Measurements from ENCODE around the gene HARBI1. TPM values are rescaled to one million over a fixed set of nuclear protein-coding genes. Genes with fewer than 3 reads are reported as not detected.
"Not testable (repeated sequence)": the region's sequence is repeated elsewhere in the genome, so short reads cannot be mapped to it uniquely, and the experiment has no call there.

Gene HARBI1
- total RNA-seq, 1 donor from 2014 or later, result 4.7 TPM

- no peak for DNase-seq (ENCODE audit: low spot score)
Observed at GRCh38 chr11:46597155-46597554, 19.9 kb downstream of the HARBI1 start.

GRCh38 chr11:46594785-46595184 is 22.2 kb downstream of the HARBI1 start:
- no peak for DNase-seq (ENCODE audit: low spot score)

- no peak for DNase-seq (ENCODE audit: low spot score)
Observed at GRCh38 chr11:46594374-46594700, 22.7 kb downstream of the HARBI1 start.

GRCh38 chr11:46593550-46594373 is 23.3 kb downstream of the HARBI1 start, which contains the start of gene AMBRA1:
Gene AMBRA1 (minus strand): TSS chr11:46594023. CDS start chr11:46548380, 45,643 bp downstream.
- peak; percentile 93 for DNase-seq (ENCODE audit: low spot score)

GRCh38 chr11:46590740-46591605 is 26.1 kb downstream of the HARBI1 start:
- DNase-seq (ENCODE audit: low spot score), result no peak

DNA sequence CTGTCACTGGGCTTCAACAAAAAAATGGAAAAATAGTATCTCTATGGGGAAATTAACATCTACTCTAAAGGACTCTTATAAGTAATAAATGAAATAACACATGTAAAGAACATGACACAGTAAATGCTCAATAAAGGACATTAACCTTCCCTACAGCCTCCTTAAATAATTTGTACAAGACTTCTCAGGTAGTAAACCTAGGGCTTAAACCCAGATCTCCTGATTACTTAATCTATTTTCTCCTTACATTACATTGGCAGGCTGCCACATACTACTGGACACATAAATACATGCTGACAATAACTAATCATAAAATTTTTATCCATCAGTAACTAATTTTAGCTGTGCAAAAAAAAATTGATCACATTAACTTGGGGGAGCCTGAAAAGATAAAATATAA is 28.1 kb downstream of the HARBI1 start:
- no peak for DNase-seq (ENCODE audit: low spot score)

GRCh38 chr11:46588131-46588530 is 28.9 kb downstream of the HARBI1 start:
- DNase-seq (ENCODE audit: low spot score), result no peak

DNA sequence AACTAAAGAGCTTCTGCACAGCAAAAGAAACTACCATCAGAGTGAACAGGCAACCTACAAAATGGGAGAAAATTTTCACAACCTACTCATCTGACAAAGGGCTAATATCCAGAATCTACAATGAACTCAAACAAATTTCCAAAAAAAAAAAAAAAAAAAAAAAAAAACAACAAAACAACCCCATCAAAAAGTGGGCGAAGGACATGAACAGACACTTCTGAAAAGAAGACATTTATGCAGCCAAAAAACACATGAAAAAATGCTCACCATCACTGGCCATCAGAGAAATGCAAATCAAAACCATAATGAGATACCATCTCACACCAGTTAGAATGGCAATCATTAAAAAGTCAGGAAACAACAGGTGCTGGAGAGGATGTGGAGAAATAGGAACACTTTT is 33.5 kb downstream of the HARBI1 start:
- DNase-seq (ENCODE audit: low spot score), result not testable (repeated sequence)

GRCh38 chr11:46582588-46582987 is 34.4 kb downstream of the HARBI1 start:
- no peak for DNase-seq (ENCODE audit: low spot score)

DNA sequence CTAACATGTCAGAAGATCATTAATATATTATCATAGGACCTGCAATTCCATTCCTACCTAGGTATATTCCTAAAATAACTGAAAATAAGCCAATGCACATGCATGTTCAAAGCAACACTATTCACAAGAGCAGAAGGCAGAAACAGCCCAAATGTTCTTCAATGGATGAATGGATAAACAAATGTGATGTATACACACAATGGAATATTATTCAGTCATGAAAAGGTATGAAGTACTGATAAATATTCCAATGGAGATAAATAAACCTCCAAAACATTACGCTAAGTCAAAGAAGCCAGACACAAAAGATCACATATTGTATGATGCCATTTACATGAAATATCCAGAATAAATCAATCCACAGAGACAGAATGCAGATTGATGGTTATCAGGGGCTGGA is 40.0 kb downstream of the HARBI1 start:
- no peak for DNase-seq (ENCODE audit: low spot score)

DNA sequence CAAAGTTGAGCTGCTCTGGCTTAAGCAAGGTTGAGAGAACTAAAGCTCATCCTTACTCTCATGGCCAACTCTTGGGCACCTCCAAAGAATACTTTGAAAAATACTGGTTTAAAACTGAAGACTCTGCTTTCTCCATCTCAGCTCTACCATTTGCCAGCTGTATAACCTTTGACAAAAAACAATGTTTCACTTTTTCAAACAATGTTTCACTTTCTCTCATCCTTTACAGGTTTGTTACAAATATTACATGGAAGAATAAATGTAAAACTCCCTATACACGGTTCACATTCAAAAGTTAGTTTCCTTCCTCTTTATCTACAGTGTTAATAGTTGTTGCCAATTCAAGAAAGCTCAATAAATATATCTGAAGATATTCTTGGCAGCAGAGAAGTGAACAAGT is 42.4 kb downstream of the HARBI1 start:
- no peak for DNase-seq (ENCODE audit: low spot score)

DNA sequence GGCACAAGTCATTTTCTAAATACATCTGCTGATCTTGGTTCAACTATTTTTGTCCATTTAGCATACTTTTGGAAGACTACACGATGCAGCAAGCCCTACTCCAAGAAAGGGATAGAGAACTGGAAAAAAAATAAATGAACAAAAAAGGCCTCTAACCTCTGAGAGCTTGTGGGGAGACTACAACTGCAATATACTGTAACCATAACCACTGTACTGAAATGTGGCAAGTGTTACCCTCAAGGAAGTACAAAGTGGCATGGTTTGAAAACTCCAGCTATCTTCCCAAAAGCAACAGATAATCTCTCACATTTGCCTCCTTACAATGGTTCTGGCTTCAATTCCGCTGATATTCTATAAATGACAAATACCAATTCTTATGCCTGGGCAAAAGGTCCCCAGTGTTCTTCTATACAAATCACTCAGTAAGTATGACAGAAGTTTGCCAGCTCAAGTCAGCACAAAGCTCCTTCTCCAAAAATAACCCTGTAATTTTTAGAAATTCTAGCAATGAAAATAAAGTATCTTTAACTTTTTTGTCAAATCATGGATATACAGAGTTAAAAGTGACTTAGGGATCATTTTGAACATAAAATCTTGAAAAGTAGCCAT is 46.1 kb downstream of the HARBI1 start:
- DNase-seq (ENCODE audit: low spot score), result no peak

- no peak for DNase-seq (ENCODE audit: low spot score)
Observed at GRCh38 chr11:46565232-46565840, 51.7 kb downstream of the HARBI1 start.

DNA sequence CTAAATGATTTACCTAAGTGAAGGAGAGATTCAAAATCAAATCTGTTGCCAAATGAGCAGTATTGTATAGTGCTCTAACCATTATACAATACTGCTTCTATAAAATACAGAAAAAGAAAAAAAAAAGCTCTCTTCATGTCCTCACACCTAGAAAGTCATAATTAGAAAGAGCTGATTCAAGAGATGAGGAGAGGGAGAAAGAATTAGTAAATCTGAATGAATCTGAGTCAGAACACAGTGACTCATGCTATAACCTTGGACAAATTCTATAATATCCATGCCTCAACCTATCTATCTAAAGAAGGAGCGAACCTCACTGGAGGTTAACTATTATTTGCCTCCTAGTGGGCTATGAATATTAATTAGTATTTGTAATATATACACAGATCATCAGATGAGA is 52.6 kb downstream of the HARBI1 start:
- DNase-seq (ENCODE audit: low spot score), result no peak

GRCh38 chr11:46562527-46562926 is 54.5 kb downstream of the HARBI1 start:
- DNase-seq (ENCODE audit: low spot score), result no peak

- no peak for DNase-seq (ENCODE audit: low spot score)
Observed at GRCh38 chr11:46560300-46560991, 56.6 kb downstream of the HARBI1 start.

- no peak for DNase-seq (ENCODE audit: low spot score)
Observed at GRCh38 chr11:46559815-46560214, 57.2 kb downstream of the HARBI1 start.

- no peak for DNase-seq (ENCODE audit: low spot score)
Observed at GRCh38 chr11:46557684-46558151, 59.3 kb downstream of the HARBI1 start.

- no peak for DNase-seq (ENCODE audit: low spot score)
Observed at GRCh38 chr11:46555267-46556054, 61.6 kb downstream of the HARBI1 start.

Data from mucosa of gallbladder (tissue), 1 donor.